OCI-LY1 (cell line): ENCODE results near the gene MUC3A.

Source experiments
- EZH2 ChIP-seq: fragments of 200-600 bp; sonication (generic), shearing (Covaris generic); IDR thresholded peaks from 2 replicates; pipeline ENCODE4 v1.8.0; 2017; ENCODE audit warnings: borderline replicate concordance, mixed run types, mild to moderate bottlenecking, antibody characterized with exemption, low read length, moderate library complexity, mixed read lengths
- TF ChIP-seq, protein P1 (sequence below): fragments of 200-600 bp; sonication (generic), shearing (Covaris generic); IDR thresholded peaks from 2 replicates; pipeline ENCODE4 v1.5.1; 2017; ENCODE audit warnings: mild to moderate bottlenecking, antibody characterized with exemption, low read length, moderate library complexity, mixed read lengths

DNA sequence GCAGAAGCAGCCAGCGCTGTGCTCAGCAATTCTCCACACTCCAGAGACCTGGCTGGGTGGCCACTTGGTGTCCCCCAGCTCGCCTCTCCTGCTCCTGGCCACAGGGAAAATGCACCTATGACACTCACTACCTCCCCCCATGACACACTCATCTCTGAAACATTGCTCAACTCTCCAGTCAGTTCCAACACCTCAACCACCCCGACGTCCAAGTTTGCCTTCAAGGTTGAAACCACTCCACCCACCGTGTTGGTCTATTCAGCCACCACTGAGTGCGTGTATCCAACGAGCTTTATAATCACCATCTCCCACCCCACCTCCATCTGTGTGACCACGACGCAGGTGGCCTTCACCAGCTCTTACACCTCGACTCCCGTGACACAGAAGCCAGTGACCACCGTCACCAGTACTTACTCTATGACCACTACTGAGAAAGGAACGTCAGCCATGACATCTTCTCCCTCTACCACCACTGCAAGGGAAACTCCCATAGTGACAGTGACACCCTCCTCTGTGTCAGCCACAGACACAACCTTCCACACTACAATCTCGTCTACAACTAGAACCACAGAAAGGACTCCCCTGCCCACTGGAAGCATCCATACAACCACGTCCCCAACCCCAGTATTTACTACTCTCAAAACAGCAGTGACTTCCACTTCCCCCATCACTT lies 2.7 kb downstream of the MUC3A start:
- TF ChIP-seq, protein P1, sequence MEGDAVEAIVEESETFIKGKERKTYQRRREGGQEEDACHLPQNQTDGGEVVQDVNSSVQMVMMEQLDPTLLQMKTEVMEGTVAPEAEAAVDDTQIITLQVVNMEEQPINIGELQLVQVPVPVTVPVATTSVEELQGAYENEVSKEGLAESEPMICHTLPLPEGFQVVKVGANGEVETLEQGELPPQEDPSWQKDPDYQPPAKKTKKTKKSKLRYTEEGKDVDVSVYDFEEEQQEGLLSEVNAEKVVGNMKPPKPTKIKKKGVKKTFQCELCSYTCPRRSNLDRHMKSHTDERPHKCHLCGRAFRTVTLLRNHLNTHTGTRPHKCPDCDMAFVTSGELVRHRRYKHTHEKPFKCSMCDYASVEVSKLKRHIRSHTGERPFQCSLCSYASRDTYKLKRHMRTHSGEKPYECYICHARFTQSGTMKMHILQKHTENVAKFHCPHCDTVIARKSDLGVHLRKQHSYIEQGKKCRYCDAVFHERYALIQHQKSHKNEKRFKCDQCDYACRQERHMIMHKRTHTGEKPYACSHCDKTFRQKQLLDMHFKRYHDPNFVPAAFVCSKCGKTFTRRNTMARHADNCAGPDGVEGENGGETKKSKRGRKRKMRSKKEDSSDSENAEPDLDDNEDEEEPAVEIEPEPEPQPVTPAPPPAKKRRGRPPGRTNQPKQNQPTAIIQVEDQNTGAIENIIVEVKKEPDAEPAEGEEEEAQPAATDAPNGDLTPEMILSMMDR, result no peak
- TF ChIP-seq EZH2, result no peak
